Fibroblast of skin of scalp (primary cell): Measurements from ENCODE around the gene MAP3K5.
"Not testable (repeated sequence)": the region's sequence is repeated elsewhere in the genome, so short reads cannot be mapped to it uniquely, and the experiment has no call there.

Source experiments
- DNase-seq: peaks from one replicate; pipeline ENCODE4 v3.0.0-alpha.2; 2013

Gene MAP3K5

DNA sequence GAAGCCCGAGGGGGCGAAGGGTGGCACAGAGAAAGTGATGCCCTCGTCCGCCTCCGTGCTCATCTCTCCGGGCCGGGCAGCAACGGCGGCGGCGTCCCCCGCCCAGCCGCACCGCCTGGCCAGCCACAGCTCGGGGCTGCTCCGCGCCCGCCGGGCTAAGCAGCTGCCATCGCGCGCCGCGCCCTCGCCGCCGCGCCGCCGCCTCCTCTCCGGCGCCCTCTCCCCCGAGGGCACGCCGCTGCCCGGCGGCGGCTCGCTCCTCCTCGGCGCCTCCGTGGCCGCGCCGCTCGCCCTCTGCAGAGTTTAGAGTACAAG, 225 bp downstream of the MAP3K5 start:
- no peak for DNase-seq

GRCh38 chr6:136791296-136792094, 782 bp downstream of the MAP3K5 start:
- peak; percentile 34 for DNase-seq

GRCh38 chr6:136790411-136791295, 1.6 kb downstream of the MAP3K5 start:
- DNase-seq, result no peak

GRCh38 chr6:136789440-136789839, 2.8 kb downstream of the MAP3K5 start:
- not testable (repeated sequence) for DNase-seq

GRCh38 chr6:136788069-136788902, 4.0 kb downstream of the MAP3K5 start:
- DNase-seq, result peak; percentile 77

DNA sequence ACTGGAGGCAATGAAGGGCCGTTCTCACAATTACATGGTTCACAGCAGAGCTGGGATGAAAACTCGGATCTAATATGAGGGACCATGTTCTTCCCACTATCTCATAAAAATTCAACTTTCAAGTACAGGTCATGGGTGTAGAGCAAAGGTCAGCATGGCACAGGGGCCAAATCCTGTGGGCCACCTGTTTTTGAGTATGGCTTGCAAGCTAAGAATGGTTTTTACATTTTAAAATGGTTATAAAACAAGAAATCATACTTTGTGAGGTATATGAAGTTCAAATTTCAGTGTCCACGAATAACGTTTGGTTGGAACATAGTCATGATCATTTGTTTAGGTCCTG, 4.6 kb downstream of the MAP3K5 start:
- no peak for DNase-seq

DNA sequence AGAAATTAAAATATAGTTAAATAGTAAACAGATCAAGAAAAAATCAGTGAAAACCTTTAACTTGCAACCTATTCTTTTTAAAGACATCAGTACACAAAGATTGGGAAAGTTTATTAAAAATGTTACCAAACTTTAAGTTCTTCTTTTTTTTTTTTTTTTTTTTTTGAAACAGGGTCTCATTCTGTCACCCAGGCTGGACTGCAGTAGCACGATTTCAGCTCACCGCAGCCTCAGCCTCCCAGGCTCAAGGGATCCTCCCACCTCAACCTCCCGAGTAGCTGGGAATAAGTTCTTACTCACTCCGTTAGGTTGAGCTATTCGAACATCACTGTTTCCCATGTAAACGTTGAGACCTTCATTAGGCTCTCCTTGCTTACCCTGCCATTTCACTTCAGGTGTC, 5.6 kb downstream of the MAP3K5 start:
- DNase-seq, result no peak

DNA sequence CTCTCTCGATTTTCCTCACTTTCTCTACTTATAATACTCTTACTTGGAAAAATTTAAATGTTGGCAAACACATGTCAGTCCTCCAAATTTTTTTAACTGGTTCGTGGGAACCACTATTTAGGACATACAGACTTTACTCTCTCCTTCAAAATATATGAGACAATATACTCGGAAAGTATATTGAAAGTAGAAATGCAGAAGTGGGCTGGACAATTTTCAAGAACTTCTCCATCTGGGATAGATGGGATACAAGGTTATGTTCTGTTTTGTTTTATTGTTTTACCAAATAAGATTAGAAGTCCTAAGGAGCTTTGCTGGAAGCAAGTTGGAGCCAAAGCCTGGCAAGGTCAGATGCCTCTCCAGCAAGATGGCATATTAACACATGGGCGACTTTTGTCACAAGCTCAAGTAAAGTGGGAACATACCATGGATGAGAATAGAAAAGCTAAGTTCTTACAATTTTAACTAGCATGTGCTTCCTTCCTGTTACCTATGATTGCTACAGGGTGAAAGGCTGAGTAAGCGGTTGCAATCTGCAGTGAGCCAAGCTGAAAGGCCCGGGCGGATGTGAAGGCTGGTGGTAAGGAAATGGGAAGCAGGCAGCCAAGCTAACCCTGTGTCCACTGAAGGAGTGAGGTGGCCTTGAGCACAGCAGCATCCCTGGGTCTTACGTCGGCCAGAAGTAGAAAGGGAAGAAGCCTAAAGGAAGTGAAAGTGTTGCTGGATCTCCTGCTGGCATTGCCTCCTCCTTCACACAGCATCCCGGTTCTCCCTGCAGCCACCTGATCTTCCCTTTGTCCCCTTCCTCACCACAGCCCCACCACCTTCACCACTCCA, 7.1 kb downstream of the MAP3K5 start:
- no peak for DNase-seq

GRCh38 chr6:136784271-136784664, 8.0 kb downstream of the MAP3K5 start:
- no peak for DNase-seq

- DNase-seq, result no peak
Measured at GRCh38 chr6:136783495-136784270, 8.6 kb downstream of the MAP3K5 start.

GRCh38 chr6:136783021-136783420, 9.3 kb downstream of the MAP3K5 start:
- no peak for DNase-seq

DNA sequence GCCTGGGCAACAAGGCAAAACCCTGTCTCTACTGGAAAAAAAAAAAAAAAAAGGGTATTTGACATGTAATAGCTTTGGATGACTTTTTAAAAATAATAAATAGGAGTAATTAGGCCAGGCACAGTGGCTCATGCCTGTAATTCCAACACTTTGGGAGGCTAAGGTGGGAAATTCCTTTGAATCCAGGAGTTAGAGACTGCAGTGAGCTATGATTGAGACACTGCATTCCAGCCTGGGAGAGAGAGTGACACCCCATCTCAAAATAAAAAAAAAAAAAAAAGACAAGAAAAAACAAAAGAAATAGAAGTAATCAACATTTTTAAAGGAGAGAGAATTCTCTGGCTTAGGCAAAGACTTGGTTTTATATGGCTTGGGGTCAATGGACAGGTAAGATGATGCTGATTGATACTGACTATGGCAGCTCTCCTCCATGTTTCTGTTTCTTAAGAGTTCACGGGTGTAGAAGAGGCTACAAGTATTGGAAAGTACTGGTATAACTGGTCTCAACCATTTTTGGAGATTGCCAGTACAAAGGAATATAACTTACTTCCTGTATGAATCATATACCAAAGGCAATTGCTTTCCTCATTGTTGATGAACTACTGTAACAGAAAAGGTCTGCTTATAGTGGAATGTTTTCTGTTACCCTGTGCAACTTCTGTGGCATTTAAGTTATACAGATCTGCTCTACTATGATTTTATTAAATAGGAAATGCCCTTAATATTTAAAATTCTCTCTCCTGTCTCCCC, 10.1 kb downstream of the MAP3K5 start:
- peak; percentile 60 for DNase-seq

DNA sequence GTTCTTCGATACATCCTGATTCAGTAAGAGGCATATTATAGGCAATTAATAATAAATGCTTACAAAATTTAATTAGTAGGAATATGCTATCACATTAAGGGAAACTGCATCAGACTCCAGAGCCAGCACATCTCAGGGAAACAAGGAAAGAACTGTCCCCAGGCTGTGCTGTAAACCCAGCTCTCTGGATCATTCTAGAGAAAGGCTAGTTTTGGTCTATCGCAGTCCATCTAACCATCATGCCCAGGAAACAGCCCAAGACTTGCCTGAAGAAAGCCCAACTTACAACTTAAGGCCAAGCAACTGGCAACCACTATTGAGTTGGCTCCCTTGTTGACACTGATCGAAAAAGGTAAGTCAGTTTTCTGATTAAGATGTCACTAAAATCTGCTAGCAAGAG, 11.3 kb downstream of the MAP3K5 start:
- DNase-seq, result no peak

- no peak for DNase-seq
Measured at GRCh38 chr6:136779682-136780081, 12.6 kb downstream of the MAP3K5 start.

GRCh38 chr6:136777651-136778050, 14.6 kb downstream of the MAP3K5 start:
- no peak for DNase-seq

DNA sequence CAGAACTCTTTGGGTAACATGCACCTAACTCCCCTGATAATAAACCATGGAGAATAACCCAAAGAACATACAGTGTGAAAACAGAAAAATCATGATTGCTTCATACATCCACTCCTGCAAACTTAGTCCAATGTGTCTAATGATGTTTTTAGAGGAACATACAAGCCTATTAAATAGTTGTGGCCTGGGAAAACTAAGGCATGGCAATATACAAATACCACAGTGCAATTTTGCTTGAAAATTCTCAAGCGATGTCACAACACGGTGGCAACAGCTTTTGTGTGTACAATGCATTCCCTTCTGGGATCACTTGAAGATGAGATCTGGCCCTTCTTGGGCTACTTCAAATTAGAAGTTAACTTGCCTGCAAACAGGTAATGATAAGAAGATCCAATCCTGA, 16.7 kb downstream of the MAP3K5 start:
- peak; percentile 73 for DNase-seq

DNA sequence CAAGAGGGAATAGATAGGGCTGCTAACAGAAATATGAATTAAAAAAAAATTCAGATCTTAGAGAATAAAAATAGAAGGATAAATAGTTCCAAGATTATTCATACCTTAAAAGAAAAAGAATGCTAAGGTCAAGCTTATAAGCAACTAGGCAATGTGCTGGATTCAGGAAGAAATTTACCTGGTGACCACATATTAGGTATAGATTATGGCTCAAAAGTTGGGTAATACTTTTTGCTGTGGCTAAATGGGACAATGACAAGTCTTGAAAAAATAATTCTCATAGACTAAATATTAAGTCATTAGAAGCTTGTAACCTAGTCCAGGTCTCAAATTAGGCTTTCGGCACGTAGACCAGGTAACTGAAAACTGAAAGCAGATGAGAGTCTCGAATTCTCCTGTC, 17.2 kb downstream of the MAP3K5 start:
- DNase-seq, result no peak

GRCh38 chr6:136774228-136775041, 17.8 kb downstream of the MAP3K5 start:
- peak; percentile 50 for DNase-seq

DNA sequence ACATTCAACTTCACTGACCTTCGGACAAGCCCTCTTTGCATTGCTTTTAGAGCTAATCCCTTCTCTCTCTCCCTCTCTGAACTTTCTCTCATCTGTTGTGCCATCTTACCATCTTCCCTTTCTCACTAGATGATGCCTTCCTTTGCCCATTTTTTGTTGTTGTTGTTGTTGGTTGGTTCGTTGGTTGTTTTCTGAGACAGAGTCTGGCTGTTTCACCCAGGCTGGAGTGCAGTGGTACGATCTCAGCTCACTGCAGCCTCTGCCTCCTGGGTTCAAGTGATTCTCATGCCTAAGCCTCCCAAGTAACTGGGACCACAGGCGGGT, 18.8 kb downstream of the MAP3K5 start:
- no peak for DNase-seq
